Neutrophil (primary cell): ENCODE results near the gene IRGQ.

Experiments used
- H3K27ac ChIP-seq: fragments of 200-600 bp; sonication (generic); 2 replicates; pipeline ENCODE4 v1.5.1; 2016; ENCODE audit warnings: mild to moderate bottlenecking, moderate library complexity
- H3K27me3 ChIP-seq: fragments of 200-600 bp; sonication (generic); 2 replicates; pipeline ENCODE4 v1.6.0; 2016; ENCODE audit warnings: mild to moderate bottlenecking
- H3K36me3 ChIP-seq: fragments of 200-600 bp; sonication (generic); 2 replicates; pipeline ENCODE4 v1.5.1; 2017
- H3K4me1 ChIP-seq, 2 experiments: fragments of 200-600 bp in 1 of 2; sonication (generic) in 1 of 2; 1 replicate in 1 of 2; 2 replicates in 1 of 2; pipeline versions ENCODE4 v1.5.1 to v1.6.1; 2013 to 2016; ENCODE audit warnings: low read depth in 1 of 2, low read length in 1 of 2, mild to moderate bottlenecking in 1 of 2, moderate library complexity in 1 of 2; ENCODE audit not compliant: control insufficient read depth in 1 of 2, insufficient read depth in 1 of 2
- H3K4me3 ChIP-seq, 2 experiments: fragments of 200-600 bp in 1 of 2; sonication (generic) in 1 of 2; 1 replicate in 1 of 2; 2 replicates in 1 of 2; pipeline ENCODE4 v1.5.1; 2013 to 2016; ENCODE audit warnings: low read depth in 1 of 2, low read length in 1 of 2, mild to moderate bottlenecking in 1 of 2, moderate library complexity in 1 of 2
- H3K9me3 ChIP-seq: fragments of 200-600 bp; sonication (generic); 2 replicates; pipeline ENCODE4 v1.5.1; 2016
- TF ChIP-seq, protein P1 (sequence below): fragments of 200-600 bp; sonication (generic); IDR thresholded peaks from 2 replicates; pipeline ENCODE4 v1.5.1; 2016; ENCODE audit warnings: antibody characterized with exemption

Gene IRGQ

DNA sequence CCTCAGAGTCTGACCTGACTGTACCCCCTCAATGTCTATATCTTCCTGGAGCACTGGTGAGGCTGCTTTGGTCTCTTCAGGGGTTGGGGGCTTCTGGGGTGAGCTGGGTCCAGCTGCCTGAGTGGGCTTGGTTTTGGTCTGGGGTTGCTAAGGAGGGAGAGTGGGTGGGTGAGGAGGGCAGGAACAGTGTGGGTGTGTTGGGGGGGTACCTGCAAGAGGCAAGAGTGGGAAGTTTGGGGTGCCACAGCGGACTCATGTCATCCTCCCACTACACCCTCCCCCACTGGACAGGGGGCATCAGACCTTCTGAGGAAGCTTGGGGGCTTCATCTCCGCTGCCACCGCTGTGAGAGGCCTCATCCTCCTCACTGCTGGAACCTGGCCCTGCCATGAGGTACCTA, 49.4 kb downstream of the IRGQ start:
- H3K4me3 ChIP-seq = no peak overlapping the region
- H3K4me1 ChIP-seq = no peaks in the 10 kb centered on the region
- H3K27ac ChIP-seq = no peak overlapping the region
- TF ChIP-seq, protein P1, sequence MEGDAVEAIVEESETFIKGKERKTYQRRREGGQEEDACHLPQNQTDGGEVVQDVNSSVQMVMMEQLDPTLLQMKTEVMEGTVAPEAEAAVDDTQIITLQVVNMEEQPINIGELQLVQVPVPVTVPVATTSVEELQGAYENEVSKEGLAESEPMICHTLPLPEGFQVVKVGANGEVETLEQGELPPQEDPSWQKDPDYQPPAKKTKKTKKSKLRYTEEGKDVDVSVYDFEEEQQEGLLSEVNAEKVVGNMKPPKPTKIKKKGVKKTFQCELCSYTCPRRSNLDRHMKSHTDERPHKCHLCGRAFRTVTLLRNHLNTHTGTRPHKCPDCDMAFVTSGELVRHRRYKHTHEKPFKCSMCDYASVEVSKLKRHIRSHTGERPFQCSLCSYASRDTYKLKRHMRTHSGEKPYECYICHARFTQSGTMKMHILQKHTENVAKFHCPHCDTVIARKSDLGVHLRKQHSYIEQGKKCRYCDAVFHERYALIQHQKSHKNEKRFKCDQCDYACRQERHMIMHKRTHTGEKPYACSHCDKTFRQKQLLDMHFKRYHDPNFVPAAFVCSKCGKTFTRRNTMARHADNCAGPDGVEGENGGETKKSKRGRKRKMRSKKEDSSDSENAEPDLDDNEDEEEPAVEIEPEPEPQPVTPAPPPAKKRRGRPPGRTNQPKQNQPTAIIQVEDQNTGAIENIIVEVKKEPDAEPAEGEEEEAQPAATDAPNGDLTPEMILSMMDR = no peak
- H3K36me3 ChIP-seq = peaks cover 80% of the 10 kb centered on the region
- H3K9me3 ChIP-seq = no peaks in the 10 kb centered on the region
- no peaks in the 10 kb centered on the region for H3K27me3 ChIP-seq

DNA sequence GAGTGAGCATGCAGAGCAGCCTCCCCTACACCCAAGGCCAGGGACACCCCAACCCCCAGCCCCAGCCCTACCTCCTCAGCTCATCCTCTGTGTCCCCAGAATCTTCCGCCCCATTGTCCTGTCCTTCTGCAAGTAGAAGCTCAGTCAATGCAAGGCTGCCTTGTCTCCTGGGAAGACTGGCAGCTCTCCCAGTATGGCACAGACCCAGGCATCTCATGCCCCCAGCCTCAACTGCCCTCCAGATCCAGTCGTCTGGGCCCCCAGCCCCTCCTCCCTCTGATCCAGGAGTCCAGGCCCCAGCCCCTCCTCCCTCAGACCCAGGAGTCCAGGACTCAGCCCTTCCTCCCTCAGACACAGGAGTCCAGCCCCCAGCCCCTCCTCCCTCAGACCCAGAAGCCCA, 50.0 kb downstream of the IRGQ start:
- H3K36me3 ChIP-seq = peaks cover 80% of the 10 kb centered on the region
- H3K27ac ChIP-seq = no peak overlapping the region
- no peaks in the 10 kb centered on the region for H3K9me3 ChIP-seq
- TF ChIP-seq, protein P1 = no peak
- H3K4me1 ChIP-seq = no peaks in the 10 kb centered on the region
- H3K4me3 ChIP-seq = no peak overlapping the region
- H3K27me3 ChIP-seq = no peaks in the 10 kb centered on the region

DNA sequence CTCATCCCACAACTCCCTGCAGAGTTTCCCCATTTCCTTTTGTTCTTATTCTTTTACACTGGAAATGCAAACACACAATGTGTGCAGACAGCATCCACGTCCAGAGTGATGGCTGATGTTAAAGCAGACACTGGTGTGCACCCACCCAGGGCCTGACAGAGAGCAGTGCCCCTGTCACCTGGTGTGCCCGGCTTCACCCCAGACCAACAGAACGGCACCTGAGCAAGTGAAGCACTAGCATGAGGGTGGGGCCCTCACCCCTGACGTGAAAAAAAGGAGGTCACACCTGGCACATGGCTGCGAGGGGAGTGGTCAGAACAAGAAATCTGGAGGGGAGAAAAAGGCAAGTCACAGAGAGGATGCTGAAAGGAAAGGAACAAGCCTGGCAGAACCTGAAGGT, 50.7 kb downstream of the IRGQ start:
- Histone ChIP-seq H3K4me3 (no peak overlapping the region), H3K9me3 (no peaks in the 10 kb centered on the region), H3K4me1 (no peaks in the 10 kb centered on the region), H3K27ac (no peak overlapping the region), H3K27me3 (no peaks in the 10 kb centered on the region), H3K36me3 (peaks cover 80% of the 10 kb centered on the region)
- TF ChIP-seq, protein P1 = no peak

DNA sequence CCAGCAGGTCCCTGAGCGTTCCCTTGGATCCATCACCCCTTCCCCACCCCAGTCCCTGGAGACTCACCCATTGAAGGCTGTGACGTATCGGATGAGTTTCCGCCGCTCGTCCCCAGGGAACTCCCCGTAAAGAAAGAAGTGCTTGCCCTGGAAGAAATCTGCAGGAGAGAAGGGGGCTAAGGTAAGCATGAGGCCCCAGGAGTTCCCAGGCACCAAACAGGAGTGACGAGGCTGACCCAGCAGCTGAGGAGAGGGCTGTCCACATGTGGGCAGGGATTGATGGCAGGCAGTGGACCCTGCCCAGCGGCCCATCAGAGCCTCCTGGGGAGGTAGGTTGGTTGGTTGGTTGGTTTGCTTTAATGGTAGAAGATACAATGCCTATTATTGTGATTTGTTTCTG, 51.9 kb downstream of the IRGQ start:
- TF ChIP-seq, protein P1 = no peak
- H3K9me3 ChIP-seq = no peaks in the 10 kb centered on the region
- H3K27ac ChIP-seq = no peak overlapping the region
- no peak overlapping the region for H3K4me3 ChIP-seq
- peaks cover 78% of the 10 kb centered on the region for H3K36me3 ChIP-seq
- H3K27me3 ChIP-seq = no peaks in the 10 kb centered on the region
- H3K4me1 ChIP-seq = no peaks in the 10 kb centered on the region

DNA sequence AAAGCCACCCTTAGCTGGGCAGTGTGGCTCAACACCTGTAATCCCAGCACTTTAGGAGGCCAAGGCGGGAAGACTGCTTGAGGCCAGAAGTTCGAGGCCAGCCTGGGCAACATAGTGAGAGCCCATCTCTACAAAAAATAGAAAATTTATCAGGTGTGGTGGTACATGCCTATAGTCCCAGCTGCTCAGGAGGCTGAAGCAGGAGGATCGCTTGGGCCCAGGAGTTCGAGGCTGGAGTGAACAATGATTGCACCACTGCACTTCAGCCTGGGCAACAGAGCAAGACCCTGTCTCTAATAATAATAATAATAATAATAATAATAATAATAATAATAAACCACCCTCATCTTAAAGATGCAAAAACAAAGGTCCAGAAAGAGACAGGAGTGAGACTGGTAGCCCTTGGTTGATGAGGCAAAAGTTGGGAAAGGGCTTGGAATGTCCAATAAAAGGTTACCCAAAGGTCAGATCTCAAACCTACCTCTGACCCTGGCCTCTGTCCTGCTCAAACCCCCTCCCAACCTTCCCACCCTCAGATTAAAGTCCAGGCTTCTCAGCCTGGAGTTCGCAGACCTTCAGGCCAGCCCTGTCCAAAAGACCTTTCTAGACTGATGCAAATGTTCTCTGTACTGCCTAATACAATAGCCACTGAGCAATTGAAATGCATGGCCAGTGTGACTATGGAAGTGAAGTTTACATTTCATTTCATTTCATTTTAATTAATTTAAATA, 53.8 kb downstream of the IRGQ start:
- TF ChIP-seq, protein P1 = no peak
- Histone ChIP-seq H3K27ac (no peak overlapping the region), H3K4me3 (no peak overlapping the region), H3K36me3 (peaks cover 96% of the 10 kb centered on the region), H3K4me1 (no peaks in the 10 kb centered on the region), H3K9me3 (no peaks in the 10 kb centered on the region), H3K27me3 (no peaks in the 10 kb centered on the region)
